GM12878 (cell line): ENCODE results near the gene ALCAM. TPM values are rescaled to one million over a fixed set of nuclear protein-coding genes. Genes with fewer than 3 reads are reported as not detected.

Source experiments
- IKZF1 ChIP-seq: fragments of 450-650 bp; conservative IDR thresholded peaks from 2 replicates; pipeline ENCODE4 v1.6.1; 2017; ENCODE audit warnings: antibody characterized with exemption, mild to moderate bottlenecking
- LARP7 ChIP-seq: fragments of 450-650 bp; IDR thresholded peaks from 2 replicates; pipeline ENCODE4 v1.6.1; 2017; ENCODE audit warnings: mild to moderate bottlenecking
- MLLT1 ChIP-seq: fragments of 450-650 bp; IDR thresholded peaks from 2 replicates; pipeline ENCODE4 v1.6.1; 2016; ENCODE audit warnings: mild to moderate bottlenecking
- MXI1 ChIP-seq: fragments of 150-350 bp; IDR thresholded peaks from 2 replicates; pipeline ENCODE4 v1.6.1; 2011; ENCODE audit warnings: low read depth, mild to moderate bottlenecking, inconsistent platforms, low read length, improper control_type of control experiment
- NFIC ChIP-seq: IDR thresholded peaks from 2 replicates; pipeline ENCODE4 v1.6.1; 2012; ENCODE audit warnings: low read depth, mild to moderate bottlenecking, inconsistent platforms, low read length, moderate library complexity
- PKNOX1 ChIP-seq: fragments of 450-650 bp; IDR thresholded peaks from 2 replicates; pipeline ENCODE4 v1.6.1; 2016; ENCODE audit warnings: mild to moderate bottlenecking
- SMAD5 ChIP-seq: IDR thresholded peaks from 2 replicates; pipeline ENCODE4 v1.6.1; 2016; ENCODE audit warnings: antibody characterized with exemption, low read depth
- SMARCA5 ChIP-seq: fragments of 450-650 bp; IDR thresholded peaks from 2 replicates; pipeline ENCODE4 v1.6.1; 2017; ENCODE audit warnings: mild to moderate bottlenecking
- ZBTB11 ChIP-seq: fragments of 450-650 bp; formaldehyde crosslinking; IDR thresholded peaks from 2 replicates; pipeline ENCODE4 v1.5.0; 2022; ENCODE audit warnings: mild to moderate bottlenecking, missing genetic modification characterization
- ZZZ3 ChIP-seq: IDR thresholded peaks from 2 replicates; pipeline ENCODE4 v1.6.1; 2011; ENCODE audit warnings: low read depth; ENCODE audit not compliant: control insufficient read depth, insufficient read length
- polyA plus RNA-seq, 11 experiments: library from polyadenylated mRNA; depleted of rRNA in 4 of 11; unstranded in 6 of 11; stranded (reverse) in 5 of 11; fragments of >200 nt; fragmentation: Nextera tagmentation in 4 of 11; fragmentation: Illumina TruSeq in 1 of 11; extraction: Ambion mirVana in 4 of 11; extraction: Trizol in 1 of 11; gene quantifications; 1 replicate in 1 of 11; 2 replicates in 10 of 11; pipeline versions ENCODE4 v1.2.1 to v1.2.3, GENCODE V29; 2011 to 2016; ENCODE audit warnings: inconsistent platforms in 2 of 11, missing spikeins in 2 of 11, low read depth in 1 of 11
- total RNA-seq, 4 experiments: library from RNA; depleted of rRNA in 3 of 4; stranded (reverse); fragments of >200 nt in 3 of 4; fragmentation: Illumina TruSeq in 1 of 4; extraction: Trizol in 1 of 4; gene quantifications; 2 replicates each; pipeline versions ENCODE4 v1.2.1 to v1.2.3, GENCODE V29; 2013 to 2021

ALCAM gene
- total and polyA plus RNA-seq, 10 of the 15 experiments (the other 5 are each of a cell fraction or from before 2014, with no cell fraction given) = 12.2 to 54.2 (median 32.6) TPM

GRCh38 chr3:105593315-105593714 lies 226.6 kb downstream of the ALCAM start (continued):
- no peak for TF ChIP-seq LARP7
- no peak for TF ChIP-seq MXI1
- TF ChIP-seq ZBTB11 (CRISPR knock-in tag) = no peak
- TF ChIP-seq SMARCA5 = no peak
- no peak for TF ChIP-seq ZZZ3
- no peak for TF ChIP-seq NFIC
- TF ChIP-seq PKNOX1 = no peak
- no peak for TF ChIP-seq SMAD5
- no peak for TF ChIP-seq IKZF1
- no peak for TF ChIP-seq MLLT1
- TF ChIP-seq, all 136 proteins: peak for 0
